ENCODE data around the gene SLC30A5.
"Not testable (repeated sequence)": the region's sequence is repeated elsewhere in the genome, so short reads cannot be mapped to it uniquely, and the experiment has no call there.

GRCh38 chr5:69108367-69108766, 14.6 kb downstream of the SLC30A5 start:
- not testable (repeated sequence) for TF ChIP-seq CTCF, POLR2A (IDR thresholded peaks at IDR 0.05)
